Measurements from ENCODE around the gene PRDX2.
A peak's percentile ranks its signal among the peaks of the same experiment; 100 is the strongest.

The PRDX2 gene

DNA sequence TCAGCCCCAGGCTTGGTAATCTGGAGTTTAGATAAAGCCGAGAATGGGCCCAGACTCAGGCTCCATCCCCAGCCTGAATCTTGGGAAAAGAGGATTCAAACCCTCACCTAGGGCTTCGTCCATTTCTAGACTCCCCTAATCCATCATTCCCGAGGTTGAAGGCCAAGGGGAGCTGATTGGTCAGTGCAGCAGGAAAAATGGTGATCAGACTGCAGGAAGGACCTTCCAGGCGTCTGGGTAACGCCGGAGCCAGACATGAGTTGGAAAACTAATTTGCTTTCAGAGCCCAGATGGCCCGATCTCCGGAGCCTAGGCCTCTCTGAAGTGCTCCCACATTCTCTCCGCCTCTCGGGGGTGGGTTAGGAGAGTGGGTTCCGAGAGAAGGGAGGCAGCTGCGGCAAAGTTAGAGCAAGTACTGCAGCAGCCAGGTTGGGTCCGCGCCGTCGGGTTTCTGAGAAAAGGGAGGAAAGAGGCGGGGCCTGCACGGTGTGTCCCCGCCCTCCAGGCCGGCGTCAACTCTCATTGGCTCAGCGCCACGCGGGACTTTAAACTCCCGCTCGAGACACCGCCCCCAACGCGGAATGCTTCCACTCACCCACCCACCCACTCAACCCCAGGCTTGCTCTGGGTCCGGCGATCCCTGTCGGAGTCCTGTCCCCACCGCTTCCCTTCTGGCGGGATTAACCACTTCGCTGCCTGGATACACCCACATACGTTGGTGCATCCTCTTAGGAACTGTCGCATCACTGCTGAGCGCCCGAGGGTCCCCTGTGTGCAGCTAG, 33.6 kb upstream of the PRDX2 start:
- Histone ChIP-seq H3K4me3 (ENCODE audit: insufficient read length, low read depth) (peak overlapping the region; percentile 61), H3K4me1 (ENCODE audit: insufficient read depth, insufficient read length) (peaks cover 12% of the 10 kb centered on the region), H3K36me3 (ENCODE audit: insufficient read depth, insufficient read length, low read length) (no peaks in the 10 kb centered on the region), H3K9ac (ENCODE audit: insufficient read length, low read depth) (peak overlapping the region; percentile 83), H3K9me3 (ENCODE audit: insufficient read depth, low read length) (no peaks in the 10 kb centered on the region), H3K27me3 (ENCODE audit: insufficient read depth, insufficient read length) (peaks cover 38% of the 10 kb centered on the region)
- DNase-seq (ENCODE audit: low read depth, low spot score) = no peak
- TF ChIP-seq ZNF274 (IDR thresholded peaks at IDR 0.05; ENCODE audit: low read depth, low read length) (no peak), YY1 (IDR thresholded peaks at IDR 0.05; ENCODE audit: insufficient read depth, insufficient read length) (no peak), SUZ12 (IDR thresholded peaks at IDR 0.05; ENCODE audit: extremely low read depth, insufficient read depth, insufficient read length) (no peak)

DNA sequence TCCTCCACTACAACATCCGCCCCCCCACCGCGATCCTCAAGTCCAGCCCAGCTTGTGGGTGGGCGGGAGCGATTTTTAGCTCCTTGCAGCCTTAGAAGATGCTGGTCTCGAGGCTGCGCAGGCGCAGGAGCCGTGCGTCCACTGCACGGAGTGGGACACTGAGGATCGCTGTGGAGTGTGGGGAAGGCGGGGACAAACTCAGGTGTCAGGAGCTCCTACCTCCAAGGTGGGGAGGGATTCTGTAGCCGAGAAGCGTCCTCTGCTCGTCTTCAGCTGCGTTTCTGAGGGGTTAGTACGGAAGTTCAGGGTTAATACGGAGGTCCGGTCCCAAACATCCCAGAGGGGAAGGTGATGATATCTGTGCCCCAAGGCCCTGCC, 33.0 kb upstream of the PRDX2 start, which contains the start of gene RTBDN:
RTBDN (minus strand) TSS at position 14 of the 378 bp plus-strand sequence. CDS start 4,600 bp downstream, outside the sequence.
- no peak for DNase-seq (ENCODE audit: low read depth, low spot score)
- H3K4me1 ChIP-seq (ENCODE audit: insufficient read depth, insufficient read length) = peaks cover 10% of the 10 kb centered on the region
- peak within 1 kb of the TSS; percentile 83 for H3K9ac ChIP-seq (ENCODE audit: insufficient read length, low read depth)
- TF ChIP-seq YY1 (IDR thresholded peaks at IDR 0.05; ENCODE audit: insufficient read depth, insufficient read length) (no peak), ZNF274 (IDR thresholded peaks at IDR 0.05; ENCODE audit: low read depth, low read length) (no peak), SUZ12 (IDR thresholded peaks at IDR 0.05; ENCODE audit: extremely low read depth, insufficient read depth, insufficient read length) (no peak)
- peaks cover 32% of the 10 kb centered on the region for H3K27me3 ChIP-seq (ENCODE audit: insufficient read depth, insufficient read length)
- peak within 1 kb of the TSS; percentile 61 for H3K4me3 ChIP-seq (ENCODE audit: insufficient read length, low read depth)
- H3K36me3 ChIP-seq (ENCODE audit: insufficient read depth, insufficient read length, low read length) = no peaks in the 10 kb centered on the region
- H3K9me3 ChIP-seq (ENCODE audit: insufficient read depth, low read length) = no peaks in the 10 kb centered on the region

DNA sequence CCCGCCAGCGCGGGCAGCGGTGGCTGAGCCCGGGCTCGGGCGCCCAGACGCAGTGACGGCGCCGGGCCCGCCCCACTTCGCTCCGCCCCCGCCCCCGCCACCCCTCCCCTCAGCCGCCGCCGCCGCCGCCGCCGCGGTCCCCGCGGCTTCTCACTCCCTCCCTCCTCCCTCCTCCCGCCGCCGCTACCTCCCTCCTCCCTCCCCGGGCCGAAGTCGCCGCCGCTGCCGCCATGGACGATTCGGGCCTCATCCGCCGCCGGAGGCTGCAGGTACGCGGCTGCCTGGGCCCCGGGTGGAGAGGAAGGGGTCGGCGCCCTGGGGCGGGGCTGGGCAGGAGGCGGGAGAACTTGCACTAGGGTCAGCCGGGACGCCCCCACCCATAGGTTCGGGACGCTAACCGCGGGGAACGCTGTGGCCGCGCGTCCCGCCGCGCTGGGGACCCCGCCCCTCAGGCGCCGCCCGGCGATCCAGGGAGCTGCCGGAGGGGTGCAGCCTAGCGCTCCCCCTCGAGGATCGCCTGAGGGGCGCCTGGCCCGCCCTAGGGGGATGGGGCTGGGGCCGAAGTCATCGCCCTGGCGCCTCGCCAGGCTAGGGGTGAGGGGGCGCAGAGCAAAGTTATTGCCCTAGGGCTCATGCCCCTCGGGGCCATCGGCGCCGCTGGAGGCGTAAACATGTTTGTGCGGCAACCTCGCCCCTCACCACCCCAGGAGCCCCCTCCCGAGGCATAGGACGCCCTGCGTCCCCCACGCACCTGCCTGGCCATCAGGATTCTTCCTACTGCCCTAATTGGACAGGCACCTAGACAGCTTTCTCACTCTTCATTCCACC, 32.4 kb upstream of the PRDX2 start:
- TF ChIP-seq ZNF274 (IDR thresholded peaks at IDR 0.05; ENCODE audit: low read depth, low read length) = no peak
- no peak for TF ChIP-seq SUZ12 (IDR thresholded peaks at IDR 0.05; ENCODE audit: extremely low read depth, insufficient read depth, insufficient read length)
- H3K9me3 ChIP-seq (ENCODE audit: insufficient read depth, low read length) = no peaks in the 10 kb centered on the region
- peaks cover 26% of the 10 kb centered on the region for H3K27me3 ChIP-seq (ENCODE audit: insufficient read depth, insufficient read length)
- H3K4me3 ChIP-seq (ENCODE audit: insufficient read length, low read depth) = peak overlapping the region; percentile 61
- peak overlapping the region; percentile 83 for H3K9ac ChIP-seq (ENCODE audit: insufficient read length, low read depth)
- peaks cover 6% of the 10 kb centered on the region for H3K4me1 ChIP-seq (ENCODE audit: insufficient read depth, insufficient read length)
- DNase-seq (ENCODE audit: low read depth, low spot score) = no peak
- no peaks in the 10 kb centered on the region for H3K36me3 ChIP-seq (ENCODE audit: insufficient read depth, insufficient read length, low read length)

DNA sequence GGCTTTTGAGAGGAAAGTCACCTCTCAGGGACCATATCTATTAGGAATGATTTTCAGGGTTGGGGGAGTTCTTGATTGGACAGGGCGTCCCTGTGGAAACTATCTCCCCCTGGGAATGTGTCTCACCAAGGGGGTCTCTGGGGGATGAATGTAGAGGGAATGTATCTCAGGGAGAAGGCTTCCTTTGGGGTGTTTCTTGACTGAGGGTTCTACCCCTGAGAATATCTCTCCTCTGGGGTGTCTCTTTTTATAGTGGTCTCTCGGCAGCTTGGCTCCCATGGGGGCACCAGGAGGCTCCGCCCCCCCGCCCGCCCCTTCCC, 31.8 kb upstream of the PRDX2 start:
- peak overlapping the region; percentile 6 for H3K4me3 ChIP-seq (ENCODE audit: insufficient read length, low read depth)
- no peaks in the 10 kb centered on the region for H3K36me3 ChIP-seq (ENCODE audit: insufficient read depth, insufficient read length, low read length)
- peaks cover 21% of the 10 kb centered on the region for H3K27me3 ChIP-seq (ENCODE audit: insufficient read depth, insufficient read length)
- no peak for DNase-seq (ENCODE audit: low read depth, low spot score)
- TF ChIP-seq YY1 (IDR thresholded peaks at IDR 0.05; ENCODE audit: insufficient read depth, insufficient read length) (no peak), SUZ12 (IDR thresholded peaks at IDR 0.05; ENCODE audit: extremely low read depth, insufficient read depth, insufficient read length) (no peak), ZNF274 (IDR thresholded peaks at IDR 0.05; ENCODE audit: low read depth, low read length) (no peak)
- H3K9me3 ChIP-seq (ENCODE audit: insufficient read depth, low read length) = no peaks in the 10 kb centered on the region
- peaks cover 5% of the 10 kb centered on the region for H3K4me1 ChIP-seq (ENCODE audit: insufficient read depth, insufficient read length)
- H3K9ac ChIP-seq (ENCODE audit: insufficient read length, low read depth) = no peak overlapping the region

DNA sequence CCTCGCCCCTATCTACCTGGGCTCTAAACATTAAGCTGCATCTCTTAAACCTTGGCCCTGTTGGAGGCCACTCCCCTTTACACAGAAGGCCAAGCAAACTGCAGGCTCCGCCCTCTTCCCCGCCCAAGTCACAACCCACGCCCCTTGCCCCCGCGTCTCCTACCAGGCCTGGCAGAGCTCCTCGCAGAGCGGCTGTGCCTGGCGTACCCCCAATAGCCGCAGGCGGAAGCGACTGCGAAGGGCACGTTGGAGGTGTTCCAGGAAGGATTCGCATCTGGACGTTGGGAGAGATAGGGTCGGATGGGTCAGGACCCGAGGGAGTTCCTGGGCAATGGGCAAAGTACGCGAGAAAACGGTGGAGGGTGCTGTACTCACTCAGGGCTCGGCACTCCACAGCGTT, 26.9 kb upstream of the PRDX2 start:
- Histone ChIP-seq H3K36me3 (ENCODE audit: insufficient read depth, insufficient read length, low read length) (no peaks in the 10 kb centered on the region), H3K9me3 (ENCODE audit: insufficient read depth, low read length) (no peaks in the 10 kb centered on the region), H3K4me1 (ENCODE audit: insufficient read depth, insufficient read length) (peaks cover 6% of the 10 kb centered on the region), H3K27me3 (ENCODE audit: insufficient read depth, insufficient read length) (no peaks in the 10 kb centered on the region), H3K4me3 (ENCODE audit: insufficient read length, low read depth) (no peak overlapping the region), H3K9ac (ENCODE audit: insufficient read length, low read depth) (no peak overlapping the region)
- no peak for TF ChIP-seq SUZ12 (IDR thresholded peaks at IDR 0.05; ENCODE audit: extremely low read depth, insufficient read depth, insufficient read length)
- no peak for DNase-seq (ENCODE audit: low read depth, low spot score)

DNA sequence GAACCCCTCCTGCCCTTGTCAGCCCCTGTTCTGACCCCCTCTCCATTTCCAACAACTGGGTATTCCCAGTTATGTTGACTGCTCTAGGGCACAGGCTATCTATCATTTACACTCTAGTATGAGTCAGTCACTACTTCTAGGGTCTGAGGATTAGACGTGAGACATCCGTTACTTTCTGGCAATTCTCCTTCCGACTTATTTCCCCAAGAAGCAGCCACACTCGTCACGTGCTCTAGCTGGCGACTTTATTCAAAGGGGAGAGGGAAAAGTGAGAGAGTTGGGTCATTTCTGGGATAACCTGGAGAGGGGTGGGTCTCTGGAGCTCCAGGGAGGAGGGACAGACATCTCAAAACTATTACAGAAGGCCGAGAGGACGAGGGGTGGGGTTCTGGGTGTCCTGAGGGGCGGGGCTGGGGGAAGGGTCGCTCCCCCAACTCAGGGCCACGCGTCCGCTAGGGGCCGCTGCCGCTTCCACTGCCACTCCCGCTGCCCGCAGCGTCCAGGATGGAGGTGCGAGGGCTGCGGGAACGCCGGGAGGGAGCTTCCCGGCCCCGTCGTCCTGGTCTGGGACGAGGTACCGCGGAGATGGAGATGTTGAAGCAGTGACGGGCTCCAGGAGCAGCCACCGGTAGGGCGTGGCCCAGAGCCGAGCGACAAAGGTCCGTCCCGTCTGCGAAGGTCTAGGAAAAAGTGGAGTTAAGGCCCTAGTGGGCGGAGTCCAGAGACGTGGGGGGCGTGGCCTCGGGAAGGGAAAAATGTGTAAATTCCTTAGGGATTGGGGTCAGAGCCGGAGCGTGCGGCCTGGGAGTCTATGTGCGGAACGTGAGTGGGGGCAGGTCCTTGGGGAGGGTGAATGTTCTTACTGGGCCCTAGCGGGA, 23.9 kb upstream of the PRDX2 start:
- Histone ChIP-seq H3K4me3 (ENCODE audit: insufficient read length, low read depth) (peak overlapping the region; percentile 38), H3K27me3 (ENCODE audit: insufficient read depth, insufficient read length) (no peaks in the 10 kb centered on the region), H3K4me1 (ENCODE audit: insufficient read depth, insufficient read length) (peaks cover 4% of the 10 kb centered on the region), H3K9me3 (ENCODE audit: insufficient read depth, low read length) (no peaks in the 10 kb centered on the region), H3K9ac (ENCODE audit: insufficient read length, low read depth) (peak overlapping the region; percentile 80), H3K36me3 (ENCODE audit: insufficient read depth, insufficient read length, low read length) (no peaks in the 10 kb centered on the region)
- TF ChIP-seq ZNF274 (IDR thresholded peaks at IDR 0.05; ENCODE audit: low read depth, low read length) (no peak), SUZ12 (IDR thresholded peaks at IDR 0.05; ENCODE audit: extremely low read depth, insufficient read depth, insufficient read length) (no peak), YY1 (IDR thresholded peaks at IDR 0.05; ENCODE audit: insufficient read depth, insufficient read length) (no peak)
- DNase-seq (ENCODE audit: low read depth, low spot score) = peak; percentile 79

Measured in NT2/D1 (cell line).